Activated B cell treated with CpG ODN at 0.5 μM for 24 hours (primary cell): Measurements from ENCODE around the gene SCART1. TPM values are rescaled to one million over a fixed set of nuclear protein-coding genes. Genes with fewer than 3 reads are reported as not detected.
"Not testable (repeated sequence)": the region's sequence is repeated elsewhere in the genome, so short reads cannot be mapped to it uniquely, and the experiment has no call there.

ENCODE experiments used
- ATAC-seq: fragments of 200-7000 bp; cut with Tn5 transposase; one replicate; pipeline ENCODE4 v1.10.0; 2021; ENCODE audit warnings: low read depth, mild to moderate bottlenecking, moderate library complexity
- CTCF ChIA-PET: fragments of 350-600 bp; sonication (Branson Sonifier 250); formaldehyde crosslinking; loops from one replicate; lab custom pipeline; 2021; ENCODE audit warnings: antibody characterized with exemption; lab: Charles Lee
- POLR2A ChIA-PET: fragments of 350-600 bp; sonication (Branson Sonifier 250); formaldehyde crosslinking; loops from one replicate; lab custom pipeline; 2021; ENCODE audit warnings: antibody characterized with exemption; lab: Charles Lee
- DNase-seq: peaks from one replicate; pipeline ENCODE4 v3.0.0; 2022
- H3K27ac Mint-ChIP-seq: one replicate; pipeline ENCODE4 v1.8.0; 2020; ENCODE audit warnings: mixed read lengths
- H3K27me3 Mint-ChIP-seq: one replicate; pipeline ENCODE4 v1.8.0; 2021; ENCODE audit warnings: mixed read lengths
- H3K36me3 Mint-ChIP-seq: one replicate; pipeline ENCODE4 v1.8.0; 2021; ENCODE audit warnings: low read depth, mixed read lengths
- H3K4me1 Mint-ChIP-seq: one replicate; pipeline ENCODE4 v1.8.0; 2021; ENCODE audit warnings: mixed read lengths
- H3K4me3 Mint-ChIP-seq: one replicate; pipeline ENCODE4 v1.8.0; 2020; ENCODE audit warnings: mild to moderate bottlenecking, mixed read lengths
- H3K9me3 Mint-ChIP-seq: one replicate; pipeline ENCODE4 v1.8.0; 2020; ENCODE audit warnings: mixed read lengths
- CTCF ChIP-seq: fragments of 200-600 bp; IDR thresholded peaks from one replicate; pipeline ENCODE4 v1.8.0; 2022; ENCODE audit warnings: antibody characterized with exemption, mild to moderate bottlenecking
- intact Hi-C: fragments of 100-400 bp; cut with micrococcal nuclease; formaldehyde crosslinking; loops from one replicate; pipeline ENCODE4 v1.15.1; 2024
- total RNA-seq: library from RNA; stranded (reverse); gene quantifications from 2 replicates; pipeline ENCODE4 v1.2.3, GENCODE V29; 2022

SCART1 gene
- total RNA-seq, 1 donor from 2014 or later: 2.8 TPM

- Mint-ChIP-seq H3K4me1 (no peaks in the 10 kb centered on the region), H3K36me3 (peaks cover 12% of the 10 kb centered on the region), H3K27me3 (no peaks in the 10 kb centered on the region), H3K4me3 (no peak overlapping the region), H3K9me3 (peaks cover 4% of the 10 kb centered on the region), H3K27ac (no peak overlapping the region)
- TF ChIP-seq CTCF: no peak
- CTCF ChIA-PET: no interaction called here
- DNase-seq: no peak
- no peak for ATAC-seq
- intact Hi-C loops: no loop called here
- POLR2A ChIA-PET: no interaction called here
These were observed 13.0 kb downstream of the SCART1 start for GRCh38 chr10:133466683-133467275.

GRCh38 chr10:133467286-133467911 is 13.7 kb downstream of the SCART1 start:
- peaks cover 4% of the 10 kb centered on the region for H3K9me3 Mint-ChIP-seq
- peaks cover 12% of the 10 kb centered on the region for H3K36me3 Mint-ChIP-seq
- H3K27me3 Mint-ChIP-seq: no peaks in the 10 kb centered on the region
- POLR2A ChIA-PET: no interaction called here
- H3K4me1 Mint-ChIP-seq: no peaks in the 10 kb centered on the region
- CTCF ChIA-PET: no interaction called here
- DNase-seq: no peak
- no peak for ATAC-seq
- intact Hi-C loops: no loop called here
- TF ChIP-seq CTCF: no peak
- no peak overlapping the region for H3K27ac Mint-ChIP-seq
- H3K4me3 Mint-ChIP-seq: no peak overlapping the region

- H3K27ac Mint-ChIP-seq, CTCF ChIA-PET, H3K27me3 Mint-ChIP-seq, H3K9me3 Mint-ChIP-seq, DNase-seq, intact Hi-C loops, H3K4me1 Mint-ChIP-seq, POLR2A ChIA-PET, H3K4me3 Mint-ChIP-seq, ATAC-seq: not testable (repeated sequence)
- peaks cover 12% of the 10 kb centered on the region for H3K36me3 Mint-ChIP-seq
These were observed 15.5 kb downstream of the SCART1 start for GRCh38 chr10:133469205-133469604.

- ATAC-seq (no peak), DNase-seq (no peak)
- H3K27ac Mint-ChIP-seq: no peak overlapping the region
- peaks cover 12% of the 10 kb centered on the region for H3K36me3 Mint-ChIP-seq
- ChIA-PET POLR2A (no interaction called here), CTCF (no interaction called here)
- no peaks in the 10 kb centered on the region for H3K27me3 Mint-ChIP-seq
- H3K9me3 Mint-ChIP-seq: peaks cover 7% of the 10 kb centered on the region
- H3K4me3 Mint-ChIP-seq: no peak overlapping the region
- H3K4me1 Mint-ChIP-seq: peaks cover 2% of the 10 kb centered on the region
- intact Hi-C loops: no loop called here
- no peak for TF ChIP-seq CTCF
These were observed 17.8 kb downstream of the SCART1 start for GRCh38 chr10:133471300-133472109.

GRCh38 chr10:133473270-133473669 is 19.5 kb downstream of the SCART1 start:
- ATAC-seq (no peak), DNase-seq (no peak)
- Mint-ChIP-seq H3K27ac (no peak overlapping the region), H3K4me3 (no peak overlapping the region), H3K9me3 (peaks cover 7% of the 10 kb centered on the region), H3K4me1 (peaks cover 2% of the 10 kb centered on the region), H3K36me3 (peaks cover 7% of the 10 kb centered on the region), H3K27me3 (peaks cover 2% of the 10 kb centered on the region)
- no peak for TF ChIP-seq CTCF
- ChIA-PET CTCF (no interaction called here), POLR2A (no interaction called here)
- intact Hi-C loops: no loop called here
